GM23248 (cell line): ENCODE measurements around the gene PYGM. TPM values are rescaled to one million over a fixed set of nuclear protein-coding genes. Genes with fewer than 3 reads are reported as not detected.

Experiments used
- DNase-seq: peaks from one replicate; pipeline ENCODE4 v3.0.0-alpha.2; 2015
- H2AFZ ChIP-seq: fragments of 200-600 bp; sonication (generic); 2 replicates; pipeline ENCODE4 v1.6.1; 2016; ENCODE audit warnings: antibody characterized with exemption
- H3F3A ChIP-seq: fragments of 200-600 bp; sonication (generic); 2 replicates; pipeline ENCODE4 v1.6.1; 2016; ENCODE audit warnings: mild to moderate bottlenecking, antibody characterized with exemption, mixed run types; ENCODE audit not compliant: insufficient read depth
- H3K27ac ChIP-seq: fragments of 200-600 bp; sonication (generic); 2 replicates; pipeline ENCODE4 v1.5.1; 2016; ENCODE audit warnings: mild to moderate bottlenecking
- H3K27me3 ChIP-seq: fragments of 200-600 bp; sonication (generic); replicated peaks from 2 replicates; pipeline ENCODE4 v1.6.1; 2016; ENCODE audit warnings: mild to moderate bottlenecking; ENCODE audit not compliant: insufficient read depth
- H3K36me3 ChIP-seq: fragments of 200-600 bp; sonication (generic); 2 replicates; pipeline ENCODE4 v1.6.1; 2016; ENCODE audit warnings: low read depth, mild to moderate bottlenecking
- H3K4me1 ChIP-seq: fragments of 200-600 bp; sonication (generic); 2 replicates; pipeline ENCODE4 v1.6.1; 2016; ENCODE audit warnings: mild to moderate bottlenecking; ENCODE audit not compliant: insufficient read depth
- H3K4me2 ChIP-seq: fragments of 200-600 bp; sonication (generic); one replicate; pipeline ENCODE4 v1.6.1; 2016; ENCODE audit warnings: mild to moderate bottlenecking; ENCODE audit not compliant: unreplicated experiment
- H3K4me3 ChIP-seq: fragments of 200-600 bp; sonication (generic); 2 replicates; pipeline ENCODE4 v1.5.1; 2016; ENCODE audit warnings: mild to moderate bottlenecking
- H3K79me2 ChIP-seq: fragments of 200-600 bp; sonication (generic); 2 replicates; pipeline ENCODE4 v1.6.1; 2016; ENCODE audit warnings: mild to moderate bottlenecking; ENCODE audit not compliant: insufficient read depth
- H3K9ac ChIP-seq: fragments of 200-600 bp; sonication (generic); 2 replicates; pipeline ENCODE4 v1.6.1; 2016; ENCODE audit warnings: mild to moderate bottlenecking
- H3K9me2 ChIP-seq: fragments of 200-600 bp; sonication (generic); 2 replicates; pipeline ENCODE4 v1.6.1; 2016; ENCODE audit warnings: mixed run types, mild to moderate bottlenecking, moderate library complexity; ENCODE audit not compliant: insufficient read depth
- H3K9me3 ChIP-seq: fragments of 200-600 bp; sonication (generic); one replicate; pipeline ENCODE4 v1.6.1; 2017; ENCODE audit warnings: low read depth
- H4K20me1 ChIP-seq: fragments of 200-600 bp; sonication (generic); 2 replicates; pipeline ENCODE4 v1.6.0; 2016; ENCODE audit not compliant: insufficient read depth
- EZH2 ChIP-seq: fragments of 200-600 bp; sonication (generic); IDR thresholded peaks from 2 replicates; pipeline ENCODE4 v1.6.1; 2018; ENCODE audit warnings: antibody characterized with exemption, mild to moderate bottlenecking; ENCODE audit not compliant: insufficient read depth, poor library complexity, severe bottlenecking
- EZH2phosphoT487 ChIP-seq: fragments of 200-600 bp; sonication (generic); IDR thresholded peaks from 2 replicates; pipeline ENCODE4 v1.6.1; 2018; ENCODE audit warnings: antibody characterized with exemption, moderate library complexity, mild to moderate bottlenecking, low read depth; ENCODE audit not compliant: insufficient read depth
- WGBS, 2 experiments: methylation state at CpG; one replicate each; pipeline ENCODE4 v1.1.6; 2015 to 2017; ENCODE audit warnings: low lambda C conversion rate in 2 of 2, low coverage in 1 of 2; ENCODE audit errors: missing lambda C conversion rate in 2 of 2; 5-methylcytosine and 5-hydroxymethylcytosine counted together
- in situ Hi-C: fragments of 300-500 bp; cut with MboI; formaldehyde crosslinking; loops from 2 replicates; pipeline ENCODE4 v1.15.0; 2020
- polyA plus RNA-seq: library from polyadenylated mRNA; unstranded; fragments of >200 nt; fragmentation: Nextera tagmentation; extraction: Ambion mirVana; gene quantifications from 2 replicates; pipeline ENCODE4 v1.2.1, GENCODE V29; 2016
- total RNA-seq: library from RNA; depleted of rRNA; stranded (reverse); fragments of >200 nt; shearing (Covaris generic); gene quantifications from 2 replicates; pipeline ENCODE4 v1.2.3, GENCODE V29; 2014

The PYGM gene
- total and polyA plus RNA-seq, 2 experiments from 2014 or later, result not detected

DNA sequence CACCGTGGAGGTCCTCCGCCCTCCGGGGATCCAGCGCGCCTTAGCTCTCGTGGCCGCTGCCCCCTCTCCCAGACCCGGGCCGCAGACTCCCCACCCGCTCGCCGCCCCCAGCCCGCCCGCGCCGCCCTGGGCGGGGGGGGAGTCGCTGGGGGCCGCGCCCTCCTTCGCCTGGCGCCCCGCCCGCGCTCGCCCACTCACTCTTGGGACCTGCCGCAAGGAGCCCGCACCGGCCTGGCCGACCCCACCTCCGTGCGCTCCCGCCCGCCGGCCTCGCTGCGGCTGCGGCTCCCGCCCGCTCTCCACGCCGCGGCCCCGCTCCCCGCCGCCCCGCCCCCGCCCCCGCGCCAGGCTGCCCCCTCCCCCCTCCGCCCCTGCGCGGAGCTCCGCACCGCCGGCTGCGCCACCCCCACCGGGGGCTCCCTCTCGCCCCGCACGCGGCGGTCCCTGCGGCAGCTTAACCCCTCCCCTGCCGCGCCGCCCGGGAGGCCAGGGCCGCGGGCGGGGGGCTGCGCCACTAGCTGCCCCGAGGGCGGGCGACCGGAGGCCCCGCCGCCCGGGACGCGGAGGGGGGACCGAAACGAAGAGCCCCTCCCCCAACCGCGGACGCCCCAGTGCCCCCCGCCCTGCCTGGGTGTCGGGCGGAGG is 15.1 kb downstream of the PYGM start:
- H3K9me2 ChIP-seq, result no peaks in the 10 kb centered on the region
- no peak overlapping the region for H3K27ac ChIP-seq
- no peak for DNase-seq
- peaks cover 32% of the 10 kb centered on the region for H3K27me3 ChIP-seq
- no peaks in the 10 kb centered on the region for H4K20me1 ChIP-seq
- H3K4me2 ChIP-seq, result peak overlapping the region; percentile 32
- peak overlapping the region; percentile 10; the same call in 1 of the 2 replicates for H2AFZ ChIP-seq
- no peaks in the 10 kb centered on the region for H3K79me2 ChIP-seq
- peaks cover 19% of the 10 kb centered on the region for H3F3A ChIP-seq
- no peak overlapping the region for H3K9ac ChIP-seq
- in situ Hi-C loops, result no loop called here
- no peak overlapping the region for H3K4me3 ChIP-seq
- WGBS, 2 experiments, result 0 to 2% methylated on average over 17 to 50 of the region's 89 CpGs
- no peaks in the 10 kb centered on the region for H3K9me3 ChIP-seq
- peaks cover 21% of the 10 kb centered on the region for H3K4me1 ChIP-seq
- no peaks in the 10 kb centered on the region for H3K36me3 ChIP-seq
- no peak for TF ChIP-seq EZH2
- no peak for TF ChIP-seq EZH2phosphoT487

DNA sequence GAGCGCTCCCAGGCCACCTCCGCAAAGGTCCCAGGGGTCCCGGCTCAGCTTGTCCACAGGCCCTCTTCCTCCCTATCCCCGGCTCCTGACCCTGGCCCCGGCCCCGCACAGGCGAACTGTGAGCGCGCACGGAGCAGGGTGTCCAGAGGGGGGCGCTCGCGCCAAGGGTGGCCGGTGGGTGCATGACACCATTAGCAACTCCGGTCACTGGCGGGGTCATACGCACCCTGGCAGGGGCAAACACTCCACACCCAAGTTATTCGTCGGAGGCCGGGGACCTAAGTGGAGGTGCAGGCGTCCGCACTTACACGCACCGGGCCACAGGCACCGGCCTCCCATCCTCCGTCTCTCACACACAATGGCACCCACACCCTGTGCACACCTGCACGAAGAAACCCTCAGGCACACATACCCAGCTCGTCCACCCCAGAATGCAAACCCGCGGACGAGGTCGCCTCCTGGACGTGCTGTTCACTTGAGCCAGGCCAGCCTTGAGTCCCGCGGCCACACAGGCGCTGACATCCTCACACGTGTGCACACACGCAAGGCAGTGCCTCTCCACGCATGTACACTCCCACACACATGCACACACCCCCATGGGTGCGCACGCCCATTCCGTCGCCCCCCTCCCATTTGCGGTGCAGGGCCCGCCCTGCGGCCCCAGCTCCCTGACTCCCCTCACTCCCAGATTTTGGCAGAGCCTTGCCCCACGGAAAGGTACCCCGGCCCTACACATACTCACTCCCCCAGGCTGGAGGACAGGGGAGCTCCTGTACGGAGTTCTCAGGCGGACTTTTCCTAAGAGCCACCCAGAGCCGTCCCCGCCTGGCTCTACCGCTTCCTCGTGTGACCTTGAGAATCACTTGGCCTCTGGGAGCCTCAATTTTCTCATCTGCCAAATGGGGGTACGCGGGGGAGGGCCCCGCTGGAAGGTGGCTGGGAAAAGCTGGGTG is 15.9 kb downstream of the PYGM start, which contains the start of gene RASGRP2:
Gene RASGRP2 (minus strand): TSS at position 552 of the 953 bp plus-strand sequence. CDS start 1,276 bp downstream, outside the sequence.
- H3K9ac ChIP-seq, result no peak within 1 kb of the TSS
- no peak within 1 kb of the TSS for H3K27ac ChIP-seq
- peak; percentile 51 for DNase-seq
- in situ Hi-C loops, result no loop called here
- peaks cover 16% of the 10 kb centered on the region for H3F3A ChIP-seq
- peak within 1 kb of the TSS; percentile 66; the same call in 1 of the 2 replicates for H3K4me3 ChIP-seq
- 2% methylated on average over 51 to 57 of the region's 57 CpGs for WGBS, 2 experiments
- no peaks in the 10 kb centered on the region for H3K9me3 ChIP-seq
- no peaks in the 10 kb centered on the region for H3K36me3 ChIP-seq
- H3K4me2 ChIP-seq, result peak within 1 kb of the TSS; percentile 32
- H4K20me1 ChIP-seq, result no peaks in the 10 kb centered on the region
- peaks cover 20% of the 10 kb centered on the region for H3K4me1 ChIP-seq
- peak; percentile 92 for TF ChIP-seq EZH2
- peak; percentile 44; the same call in 1 of the 2 replicates for TF ChIP-seq EZH2phosphoT487
- peaks cover 35% of the 10 kb centered on the region for H3K27me3 ChIP-seq
- H3K79me2 ChIP-seq, result no peaks in the 10 kb centered on the region
- H3K9me2 ChIP-seq, result no peaks in the 10 kb centered on the region
- peak within 1 kb of the TSS; percentile 10; the same call in 1 of the 2 replicates for H2AFZ ChIP-seq

DNA sequence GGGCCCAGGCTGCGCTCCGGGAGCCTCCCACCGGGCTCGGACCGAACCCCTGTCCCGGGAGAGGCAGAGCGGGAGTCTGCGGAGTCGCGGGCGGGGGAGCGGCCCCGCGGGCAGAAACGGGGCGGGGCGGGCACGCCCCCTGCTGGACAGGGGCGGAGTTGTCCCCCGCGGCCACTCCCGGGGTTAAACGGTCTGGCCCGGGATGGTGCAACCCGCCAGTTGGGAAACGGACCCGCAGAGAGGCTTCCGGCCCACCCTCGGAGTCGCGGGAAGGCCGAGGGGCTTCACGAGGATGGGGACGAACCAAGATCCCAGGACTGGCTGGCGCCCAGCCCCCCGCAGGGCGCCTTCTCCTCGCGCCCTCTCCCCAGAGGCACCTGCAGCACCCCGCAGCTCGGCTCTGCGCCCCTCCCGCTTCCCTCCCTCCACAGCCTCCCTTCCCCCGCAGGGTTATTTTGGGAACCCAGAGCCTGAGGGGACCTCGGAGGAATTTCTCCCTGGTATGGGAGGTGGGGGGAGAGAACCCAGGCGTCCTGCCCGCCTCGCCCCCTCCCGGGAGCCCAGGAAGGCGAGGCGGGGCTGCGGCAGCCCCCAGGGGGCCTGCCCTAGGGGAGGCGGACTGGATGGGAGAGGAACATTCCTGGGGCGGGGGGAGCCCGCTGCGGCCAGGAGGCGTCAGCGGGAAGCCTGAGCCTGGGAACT is 16.7 kb downstream of the PYGM start:
- Histone ChIP-seq H3K9me2 (no peaks in the 10 kb centered on the region), H4K20me1 (no peaks in the 10 kb centered on the region), H3F3A (peaks cover 8% of the 10 kb centered on the region), H3K9me3 (no peaks in the 10 kb centered on the region), H3K4me2 (peak overlapping the region; percentile 76), H2AFZ (peak overlapping the region; percentile 82), H3K27me3 (peaks cover 43% of the 10 kb centered on the region), H3K27ac (no peak overlapping the region), H3K4me3 (peak overlapping the region; percentile 66), H3K36me3 (no peaks in the 10 kb centered on the region), H3K79me2 (no peaks in the 10 kb centered on the region), H3K9ac (no peak overlapping the region), H3K4me1 (peaks cover 13% of the 10 kb centered on the region)
- in situ Hi-C loops, result no loop called here
- peak; percentile 64 for DNase-seq
- WGBS, 2 experiments, result 1 to 4% methylated on average over 29 to 32 of the region's 58 CpGs
- TF ChIP-seq EZH2, result no peak
- no peak for TF ChIP-seq EZH2phosphoT487
